Activated naive CD8-positive, alpha-beta T cell treated with anti-CD3 and anti-CD28 coated beads, Interleukin-2, amount 50 U/mL, for 24 hours (primary cell): ENCODE data around the gene IRF2BP2.
A peak's percentile ranks its signal among the peaks of the same experiment; 100 is the strongest.

Experiments
- ATAC-seq: fragments of 150-1000 bp; cut with Tn5 transposase; one replicate; pipeline ENCODE4 v1.10.0; 2021
- DNase-seq: peaks from one replicate; pipeline ENCODE4 v3.0.0; 2021
- H3K27ac Mint-ChIP-seq: one replicate; pipeline ENCODE4 v1.8.0; 2021; ENCODE audit warnings: mild to moderate bottlenecking, mixed read lengths
- H3K27me3 Mint-ChIP-seq: one replicate; pipeline ENCODE4 v1.8.0; 2021; ENCODE audit warnings: mixed read lengths
- H3K36me3 Mint-ChIP-seq: one replicate; pipeline ENCODE4 v1.8.0; 2021; ENCODE audit warnings: low read depth, mixed read lengths
- H3K4me1 Mint-ChIP-seq: one replicate; pipeline ENCODE4 v1.8.0; 2021; ENCODE audit warnings: mixed read lengths
- H3K4me3 Mint-ChIP-seq: one replicate; pipeline ENCODE4 v1.8.0; 2021; ENCODE audit warnings: mild to moderate bottlenecking, moderate library complexity, mixed read lengths
- H3K9me3 Mint-ChIP-seq: one replicate; pipeline ENCODE4 v1.8.0; 2021; ENCODE audit warnings: mixed read lengths

IRF2BP2 gene

GRCh38 chr1:234610061-234610665 lies at the start of gene IRF2BP2:
TSS of gene IRF2BP2 (minus strand) at chr1:234610178. CDS start at chr1:234609494, 684 bp downstream.
- H3K9me3 Mint-ChIP-seq: no peaks in the 10 kb centered on the region
- H3K27me3 Mint-ChIP-seq: peaks cover 6% of the 10 kb centered on the region
- H3K36me3 Mint-ChIP-seq: peaks cover 34% of the 10 kb centered on the region
- peak within 1 kb of the TSS; percentile 99 for H3K27ac Mint-ChIP-seq
- H3K4me1 Mint-ChIP-seq: peaks cover 54% of the 10 kb centered on the region
- peak; percentile 85 for DNase-seq
- ATAC-seq: peak; percentile 2
- peak within 1 kb of the TSS; percentile 92 for H3K4me3 Mint-ChIP-seq

- Mint-ChIP-seq H3K4me1 (peaks cover 16% of the 10 kb centered on the region), H3K4me3 (no peak overlapping the region), H3K27ac (no peak overlapping the region), H3K9me3 (no peaks in the 10 kb centered on the region), H3K27me3 (no peaks in the 10 kb centered on the region), H3K36me3 (no peaks in the 10 kb centered on the region)
- no peak for ATAC-seq
- no peak for DNase-seq
Measured at GRCh38 chr1:234659538-234659937, 49.6 kb upstream of the IRF2BP2 start.

DNA sequence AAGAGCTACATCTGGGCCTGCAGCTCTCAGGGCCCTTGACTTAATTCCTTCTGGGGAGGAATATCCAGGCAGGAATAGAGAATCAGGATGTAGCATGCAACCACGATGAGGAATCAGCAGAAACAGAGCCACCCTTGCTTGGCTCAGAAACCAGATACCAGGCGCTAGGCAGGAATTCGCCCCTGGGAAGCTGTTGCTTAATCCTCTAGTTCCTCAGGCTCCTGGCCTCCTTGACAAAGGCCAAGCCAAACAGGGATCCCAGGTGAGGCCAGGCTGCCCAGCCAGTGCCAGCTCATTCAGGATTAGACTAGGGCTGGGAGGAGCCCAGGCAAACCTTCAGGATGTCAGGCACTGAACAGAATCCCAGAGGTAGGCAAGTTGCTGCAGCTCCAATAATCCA lies 48.2 kb upstream of the IRF2BP2 start:
- DNase-seq: no peak
- H3K4me1 Mint-ChIP-seq: peaks cover 16% of the 10 kb centered on the region
- no peak overlapping the region for H3K4me3 Mint-ChIP-seq
- no peak for ATAC-seq
- H3K27ac Mint-ChIP-seq: no peak overlapping the region
- H3K27me3 Mint-ChIP-seq: no peaks in the 10 kb centered on the region
- H3K9me3 Mint-ChIP-seq: no peaks in the 10 kb centered on the region
- no peaks in the 10 kb centered on the region for H3K36me3 Mint-ChIP-seq

GRCh38 chr1:234656944-234657654 lies 47.1 kb upstream of the IRF2BP2 start:
- Mint-ChIP-seq H3K36me3 (no peaks in the 10 kb centered on the region), H3K9me3 (no peaks in the 10 kb centered on the region), H3K4me1 (peaks cover 16% of the 10 kb centered on the region), H3K27ac (peak overlapping the region; percentile 55), H3K4me3 (no peak overlapping the region), H3K27me3 (no peaks in the 10 kb centered on the region)
- DNase-seq: no peak
- peak; percentile 98 for ATAC-seq

- H3K27ac Mint-ChIP-seq: no peak overlapping the region
- no peaks in the 10 kb centered on the region for H3K9me3 Mint-ChIP-seq
- H3K4me1 Mint-ChIP-seq: peaks cover 16% of the 10 kb centered on the region
- H3K36me3 Mint-ChIP-seq: no peaks in the 10 kb centered on the region
- H3K4me3 Mint-ChIP-seq: no peak overlapping the region
- ATAC-seq (no peak), DNase-seq (no peak)
- H3K27me3 Mint-ChIP-seq: no peaks in the 10 kb centered on the region
Measured at GRCh38 chr1:234656070-234656895, 46.3 kb upstream of the IRF2BP2 start.

GRCh38 chr1:234655328-234656069 lies 45.5 kb upstream of the IRF2BP2 start:
- Mint-ChIP-seq H3K27ac (no peak overlapping the region), H3K9me3 (no peaks in the 10 kb centered on the region)

DNA sequence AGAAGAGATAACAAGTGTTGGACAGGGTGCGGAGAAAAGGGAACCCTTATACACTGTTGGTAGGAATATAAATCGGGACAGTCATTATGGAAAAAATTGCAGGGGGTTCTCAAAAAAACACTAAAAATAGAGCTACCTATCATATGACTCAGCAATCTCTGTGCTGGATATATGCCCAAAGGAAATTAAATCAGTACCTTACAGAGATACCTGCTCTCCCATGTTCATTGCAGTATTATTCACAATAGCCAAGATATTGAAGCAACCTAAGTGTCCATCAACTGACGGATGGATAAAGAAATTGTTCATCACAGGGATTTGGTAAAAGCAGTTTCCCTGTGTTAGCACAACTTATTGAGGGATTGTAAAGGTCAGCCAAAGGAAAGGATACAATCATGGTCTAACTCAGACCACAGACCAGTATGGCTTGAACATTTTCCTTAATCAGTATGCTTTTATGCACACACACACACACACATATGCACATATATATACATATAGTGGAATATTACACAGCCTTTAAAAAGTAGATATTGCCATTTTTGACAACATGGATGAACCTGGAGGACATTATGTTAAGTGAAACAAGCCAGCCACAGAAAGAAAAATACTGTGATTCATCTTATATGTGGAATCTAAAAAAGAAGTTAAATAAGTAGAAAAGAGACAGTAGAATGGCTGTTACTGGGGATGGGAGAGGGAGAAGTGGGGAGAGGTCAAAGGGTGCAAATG lies 44.2 kb upstream of the IRF2BP2 start:
- Mint-ChIP-seq H3K4me1 (peaks cover 16% of the 10 kb centered on the region), H3K27me3 (no peaks in the 10 kb centered on the region), H3K9me3 (no peaks in the 10 kb centered on the region), H3K36me3 (no peaks in the 10 kb centered on the region), H3K27ac (no peak overlapping the region), H3K4me3 (no peak overlapping the region)
- DNase-seq: no peak
- ATAC-seq: no peak

More at GRCh38 chr1:234655328-234656069, 45.5 kb upstream of the IRF2BP2 start:
- Mint-ChIP-seq H3K4me1 (peaks cover 16% of the 10 kb centered on the region), H3K4me3 (no peak overlapping the region), H3K36me3 (no peaks in the 10 kb centered on the region), H3K27me3 (no peaks in the 10 kb centered on the region)
- no peak for DNase-seq
- ATAC-seq: no peak

- no peak overlapping the region for H3K4me3 Mint-ChIP-seq
- H3K27ac Mint-ChIP-seq: no peak overlapping the region
- H3K9me3 Mint-ChIP-seq: peaks cover 8% of the 10 kb centered on the region
- peak; percentile 43 for ATAC-seq
- H3K4me1 Mint-ChIP-seq: no peaks in the 10 kb centered on the region
- no peaks in the 10 kb centered on the region for H3K36me3 Mint-ChIP-seq
- no peak for DNase-seq
- H3K27me3 Mint-ChIP-seq: no peaks in the 10 kb centered on the region
Measured at GRCh38 chr1:234649432-234650081, 39.6 kb upstream of the IRF2BP2 start.

DNA sequence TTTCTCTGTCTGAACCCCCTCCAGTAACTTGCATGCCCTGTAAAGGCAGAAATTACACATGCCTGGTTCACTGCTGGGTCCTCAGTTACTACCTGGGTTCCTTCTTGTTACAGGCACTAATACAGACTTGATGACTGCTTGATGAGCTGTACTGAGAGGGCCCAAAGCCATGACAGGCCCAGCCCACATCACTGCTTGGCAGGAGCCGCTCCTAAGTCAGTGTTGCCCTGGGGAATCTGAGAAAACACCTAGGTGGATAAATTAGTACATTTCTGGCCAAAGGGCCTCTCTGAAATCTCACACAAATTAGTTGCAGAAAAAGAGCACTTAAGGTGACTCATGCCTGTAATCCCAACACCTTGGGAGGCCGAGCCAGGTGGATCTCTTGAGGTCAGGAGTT lies 37.8 kb upstream of the IRF2BP2 start:
- ATAC-seq: no peak
- Mint-ChIP-seq H3K27ac (no peak overlapping the region), H3K4me1 (no peaks in the 10 kb centered on the region), H3K36me3 (no peaks in the 10 kb centered on the region), H3K9me3 (peaks cover 8% of the 10 kb centered on the region), H3K27me3 (no peaks in the 10 kb centered on the region), H3K4me3 (no peak overlapping the region)
- DNase-seq: no peak

GRCh38 chr1:234647245-234647644 lies 37.3 kb upstream of the IRF2BP2 start:
- Mint-ChIP-seq H3K27ac (no peak overlapping the region), H3K4me1 (no peaks in the 10 kb centered on the region), H3K4me3 (no peak overlapping the region), H3K9me3 (peaks cover 8% of the 10 kb centered on the region), H3K27me3 (no peaks in the 10 kb centered on the region), H3K36me3 (no peaks in the 10 kb centered on the region)
- ATAC-seq (no peak), DNase-seq (no peak)

GRCh38 chr1:234645964-234646363 lies 36.0 kb upstream of the IRF2BP2 start:
- DNase-seq: no peak
- H3K4me3 Mint-ChIP-seq: no peak overlapping the region
- ATAC-seq: no peak
- H3K27ac Mint-ChIP-seq: no peak overlapping the region
- peaks cover 8% of the 10 kb centered on the region for H3K9me3 Mint-ChIP-seq
- no peaks in the 10 kb centered on the region for H3K4me1 Mint-ChIP-seq
- no peaks in the 10 kb centered on the region for H3K36me3 Mint-ChIP-seq
- no peaks in the 10 kb centered on the region for H3K27me3 Mint-ChIP-seq

DNA sequence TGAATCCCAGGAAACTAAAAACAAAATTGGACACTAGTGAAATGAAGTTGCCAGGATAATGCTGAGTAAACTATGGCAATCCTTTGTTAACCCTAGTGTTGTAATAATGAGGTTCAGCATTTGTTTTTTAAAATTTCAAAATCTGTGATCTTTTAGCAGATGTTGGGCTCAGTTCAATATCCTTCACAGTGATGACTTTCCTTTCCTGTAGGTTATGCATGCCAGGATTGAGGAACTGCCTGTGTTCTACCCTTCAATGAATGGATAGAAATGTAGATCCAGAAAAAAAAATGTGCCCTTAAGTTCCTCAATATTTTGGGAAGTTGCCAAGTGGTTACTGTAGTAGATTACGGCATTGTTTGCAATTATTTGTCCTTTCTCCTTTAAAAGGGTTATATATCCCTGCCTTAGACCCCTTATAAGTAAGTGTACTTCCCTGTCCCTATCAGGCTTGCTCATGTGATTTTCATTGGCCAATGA lies 35.5 kb upstream of the IRF2BP2 start:
- Mint-ChIP-seq H3K27ac (no peak overlapping the region), H3K4me1 (no peaks in the 10 kb centered on the region), H3K27me3 (no peaks in the 10 kb centered on the region), H3K9me3 (peaks cover 8% of the 10 kb centered on the region), H3K4me3 (no peak overlapping the region), H3K36me3 (no peaks in the 10 kb centered on the region)
- ATAC-seq (no peak), DNase-seq (no peak)

GRCh38 chr1:234644928-234645327 lies 35.0 kb upstream of the IRF2BP2 start:
- no peaks in the 10 kb centered on the region for H3K27me3 Mint-ChIP-seq
- DNase-seq: no peak
- no peaks in the 10 kb centered on the region for H3K36me3 Mint-ChIP-seq
- H3K4me1 Mint-ChIP-seq: no peaks in the 10 kb centered on the region
- H3K27ac Mint-ChIP-seq: no peak overlapping the region
- H3K9me3 Mint-ChIP-seq: peaks cover 8% of the 10 kb centered on the region
- ATAC-seq: no peak
- no peak overlapping the region for H3K4me3 Mint-ChIP-seq
